Lung (tissue), 12 donors: ENCODE data around the gene MRTFA. TPM values are rescaled to one million over a fixed set of nuclear protein-coding genes. Genes with fewer than 3 reads are reported as not detected.

Experiments
- ATAC-seq: fragments of 200-7000 bp; cut with Tn5 transposase; one replicate; pipeline ENCODE4 v1.9.1; 2020; ENCODE audit warnings: moderate number of reproducible peaks; ENCODE audit not compliant: insufficient read depth, low FRiP score
- DNase-seq, 3 donors: peaks; one replicate each; pipeline ENCODE4 v3.0.0-alpha.2; 2013 to 2017
- H3K27ac ChIP-seq, 2 donors: one replicate each; pipeline ENCODE4 v1.5.1; 2013; ENCODE audit warnings: mild to moderate bottlenecking in 2 of 2, moderate library complexity in 2 of 2, control low read depth in 1 of 2, inconsistent platforms in 1 of 2, low read depth in 1 of 2, low read length in 1 of 2
- H3K27me3 ChIP-seq, 3 donors: one replicate each; pipeline ENCODE4 v1.5.1; 2013; ENCODE audit warnings: low read length in 2 of 3; ENCODE audit not compliant: control insufficient read depth in 3 of 3, insufficient read depth in 3 of 3
- H3K36me3 ChIP-seq, 4 donors: one replicate each; pipeline ENCODE4 v1.5.1; 2013; ENCODE audit warnings: low read length in 4 of 4, mild to moderate bottlenecking in 1 of 4, moderate library complexity in 1 of 4; ENCODE audit not compliant: control insufficient read depth in 4 of 4, insufficient read depth in 4 of 4
- H3K4me1 ChIP-seq, 5 donors: one replicate each; pipeline ENCODE4 v1.5.1; 2013; ENCODE audit warnings: low read length in 5 of 5, mild to moderate bottlenecking in 2 of 5, moderate library complexity in 1 of 5; ENCODE audit not compliant: control insufficient read depth in 5 of 5, insufficient read depth in 5 of 5
- H3K4me3 ChIP-seq: one replicate; pipeline ENCODE4 v1.5.1; 2013; ENCODE audit warnings: mild to moderate bottlenecking, control low read depth, moderate library complexity
- H3K9ac ChIP-seq, 2 donors: one replicate each; pipeline ENCODE4 v1.5.1; 2013; ENCODE audit warnings: low read length in 2 of 2, control low read depth in 1 of 2; ENCODE audit not compliant: insufficient read depth in 1 of 2
- H3K9me3 ChIP-seq, 4 donors: one replicate each; pipeline ENCODE4 v1.5.1; 2013; ENCODE audit warnings: low read length in 3 of 4, mild to moderate bottlenecking in 1 of 4, moderate library complexity in 1 of 4; ENCODE audit not compliant: control insufficient read depth in 4 of 4, insufficient read depth in 3 of 4
- CTCF ChIP-seq: IDR thresholded peaks from 2 replicates; pipeline ENCODE4 v1.5.1; 2012; ENCODE audit warnings: mild to moderate bottlenecking; ENCODE audit errors: control extremely low read depth, extremely low read depth
- WGBS, 2 donors: extraction: QIAGEN DNeasy Blood & Tissue Kit; methylation state at CpG; one replicate each; pipeline ENCODE4 v1.1.7; 2013; 5-methylcytosine and 5-hydroxymethylcytosine counted together
- polyA plus RNA-seq, 2 donors: library from polyadenylated mRNA; stranded (reverse); fragments of 200-250 nt; gene quantifications; one replicate each; pipeline ENCODE4 v1.2.1, GENCODE V29; 2013
- total RNA-seq, 2 donors: library from RNA; depleted of rRNA in 1 of 2; stranded (reverse); fragments of >200 nt in 1 of 2; gene quantifications; one replicate each; pipeline ENCODE4 v1.2.1, GENCODE V29; 2014 to 2021
- donor health status: control.
- donor health status: control.
- donor health status: Bipolar disorder and iron deficiency.
- donor health status: healthy.
- donor health status: DM: yes; HTN: yes; CAD: no.

MRTFA gene
- total and polyA plus RNA-seq, 4 donors: 26.3 to 64.0 (median 40.1) TPM

- no peaks in the 10 kb centered on the region for H3K27me3 ChIP-seq
- H3K27ac ChIP-seq: no peak overlapping the region
- peaks cover 0 to 9% (median 2%) of the 10 kb centered on the region in 4 donors for H3K9me3 ChIP-seq
- H3K9ac ChIP-seq: no peak overlapping the region
- WGBS, 2 donors: 81 to 89% methylated on average over 5 of the region's 5 CpGs
- H3K4me1 ChIP-seq: peaks cover 0 to 12% (median 0%) of the 10 kb centered on the region in 5 donors
- ATAC-seq (no peak), DNase-seq (no peak)
- H3K36me3 ChIP-seq: peaks cover 0 to 6% (median under 1%) of the 10 kb centered on the region in 4 donors
- TF ChIP-seq CTCF: no peak
- H3K4me3 ChIP-seq: no peak overlapping the region
Observed at GRCh38 chr22:40618400-40618799, 18.1 kb downstream of the MRTFA start.

DNA sequence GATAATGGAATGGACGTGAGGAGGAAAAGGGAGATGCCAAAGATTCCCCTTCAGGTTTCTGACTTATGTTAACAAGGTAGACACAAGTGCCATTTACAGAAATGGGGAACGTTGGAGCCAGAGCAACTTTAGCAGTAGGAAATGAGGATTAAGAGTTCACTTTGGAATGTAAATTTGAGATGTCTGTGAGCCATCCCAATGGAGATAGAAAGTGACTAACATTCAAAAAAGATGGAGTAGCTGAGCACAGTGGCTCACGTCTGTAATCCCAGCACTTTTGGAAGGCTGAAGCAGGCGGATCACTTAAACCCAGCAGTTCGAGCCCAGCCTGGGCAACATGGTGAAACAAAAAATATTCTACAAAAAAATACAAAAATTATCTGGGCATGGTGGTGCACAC lies 19.9 kb downstream of the MRTFA start:
- Histone ChIP-seq H3K36me3 (peaks cover 0 to 1% (median 0%) of the 10 kb centered on the region in 4 donors), H3K4me1 (peaks cover 0 to 19% (median 2%) of the 10 kb centered on the region in 5 donors), H3K27ac (no peak overlapping the region), H3K4me3 (no peak overlapping the region), H3K27me3 (no peaks in the 10 kb centered on the region), H3K9me3 (peaks cover 0 to 4% (median 2%) of the 10 kb centered on the region in 4 donors), H3K9ac (no peak overlapping the region)
- 84 to 89% methylated on average over 5 of the region's 5 CpGs for WGBS, 2 donors
- no peak for DNase-seq
- TF ChIP-seq CTCF: no peak
- no peak for ATAC-seq

DNA sequence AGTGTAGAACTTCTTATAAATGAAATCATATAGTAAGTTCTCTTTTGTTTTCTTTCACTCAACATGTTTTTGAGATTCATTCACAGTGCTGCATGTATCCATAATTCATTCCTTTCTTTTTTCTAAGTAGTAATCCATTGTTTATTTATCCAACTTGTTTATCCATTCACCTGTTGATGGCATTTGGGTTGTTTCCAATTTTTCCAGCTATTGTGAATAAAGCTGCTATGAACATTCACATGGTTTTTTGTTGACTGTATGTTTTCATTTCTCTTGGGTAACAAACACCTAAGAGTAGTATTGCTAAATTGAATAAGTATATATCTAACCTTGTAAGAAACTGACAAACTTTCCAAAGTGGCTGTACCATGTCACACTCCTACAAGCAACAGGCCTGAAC lies 23.5 kb downstream of the MRTFA start:
- no peaks in the 10 kb centered on the region for H3K36me3 ChIP-seq
- H3K27ac ChIP-seq: no peak overlapping the region
- no peaks in the 10 kb centered on the region for H3K27me3 ChIP-seq
- H3K4me1 ChIP-seq: peaks cover 6 to 26% (median 7%) of the 10 kb centered on the region in 5 donors
- no peak for DNase-seq
- H3K9me3 ChIP-seq: no peaks in the 10 kb centered on the region
- no peak for TF ChIP-seq CTCF
- H3K9ac ChIP-seq: no peak overlapping the region
- ATAC-seq: no peak
- no peak overlapping the region for H3K4me3 ChIP-seq

GRCh38 chr22:40612291-40612751 lies 24.2 kb downstream of the MRTFA start:
- DNase-seq (no peak), ATAC-seq (no peak)
- Histone ChIP-seq H3K9ac (no peak overlapping the region), H3K36me3 (no peaks in the 10 kb centered on the region), H3K4me1 (peaks cover 6 to 27% (median 7%) of the 10 kb centered on the region in 5 donors), H3K27ac (no peak overlapping the region), H3K4me3 (no peak overlapping the region), H3K27me3 (no peaks in the 10 kb centered on the region), H3K9me3 (no peaks in the 10 kb centered on the region)
- TF ChIP-seq CTCF: no peak
- WGBS, 2 donors: 63 to 78% methylated on average over 4 of the region's 4 CpGs
